ENCODE results near the gene CELSR1.

DNA sequence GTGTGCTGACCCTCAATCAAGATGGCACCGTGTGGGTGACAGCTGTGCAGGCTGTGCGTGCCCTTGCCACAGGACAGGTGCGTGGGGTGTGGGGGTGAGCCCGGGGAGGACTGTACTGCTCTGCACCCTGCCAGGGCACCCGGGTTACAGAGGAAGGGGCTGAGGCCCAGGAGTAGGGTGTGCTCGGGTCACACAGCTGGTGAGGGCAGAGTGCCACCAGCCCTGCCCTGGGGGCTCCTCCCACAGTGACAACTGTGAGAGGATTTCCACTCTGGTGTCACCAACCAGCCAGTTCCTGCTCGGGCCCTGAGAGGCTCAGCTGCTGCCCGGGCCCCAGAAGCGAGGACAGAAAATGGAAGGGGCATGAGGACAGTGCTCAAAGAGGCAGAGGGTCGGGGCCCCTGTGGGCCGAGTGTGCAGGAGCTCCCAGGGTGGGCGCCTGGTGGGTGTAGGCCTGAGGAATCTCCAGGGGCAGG is 181.4 kb downstream of the CELSR1 start:
- TF ChIP-seq, protein P1, sequence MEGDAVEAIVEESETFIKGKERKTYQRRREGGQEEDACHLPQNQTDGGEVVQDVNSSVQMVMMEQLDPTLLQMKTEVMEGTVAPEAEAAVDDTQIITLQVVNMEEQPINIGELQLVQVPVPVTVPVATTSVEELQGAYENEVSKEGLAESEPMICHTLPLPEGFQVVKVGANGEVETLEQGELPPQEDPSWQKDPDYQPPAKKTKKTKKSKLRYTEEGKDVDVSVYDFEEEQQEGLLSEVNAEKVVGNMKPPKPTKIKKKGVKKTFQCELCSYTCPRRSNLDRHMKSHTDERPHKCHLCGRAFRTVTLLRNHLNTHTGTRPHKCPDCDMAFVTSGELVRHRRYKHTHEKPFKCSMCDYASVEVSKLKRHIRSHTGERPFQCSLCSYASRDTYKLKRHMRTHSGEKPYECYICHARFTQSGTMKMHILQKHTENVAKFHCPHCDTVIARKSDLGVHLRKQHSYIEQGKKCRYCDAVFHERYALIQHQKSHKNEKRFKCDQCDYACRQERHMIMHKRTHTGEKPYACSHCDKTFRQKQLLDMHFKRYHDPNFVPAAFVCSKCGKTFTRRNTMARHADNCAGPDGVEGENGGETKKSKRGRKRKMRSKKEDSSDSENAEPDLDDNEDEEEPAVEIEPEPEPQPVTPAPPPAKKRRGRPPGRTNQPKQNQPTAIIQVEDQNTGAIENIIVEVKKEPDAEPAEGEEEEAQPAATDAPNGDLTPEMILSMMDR (IDR thresholded peaks at IDR 0.05), result no peak
- no peak for TF ChIP-seq EZH2 (IDR thresholded peaks at IDR 0.05; ENCODE audit: borderline replicate concordance, insufficient read depth, low read depth, low read length, poor library complexity, severe bottlenecking)
